ENCODE measurements around the gene CFAP69. TPM values are rescaled to one million over a fixed set of nuclear protein-coding genes. Genes with fewer than 3 reads are reported as not detected.

Gene CFAP69
- total RNA-seq, 1 experiment from 2014 or later, result 3.4 TPM

- Mint-ChIP-seq H3K9me3 (no peaks in the 10 kb centered on the region), H3K4me3 (no peak overlapping the region), H3K27me3 (ENCODE audit: low read depth) (no peaks in the 10 kb centered on the region), H3K36me3 (peaks cover 3% of the 10 kb centered on the region; the same call in 1 of the 2 replicates), H3K4me1 (peaks cover 8% of the 10 kb centered on the region), H3K27ac (no peak overlapping the region)
- ChIA-PET CTCF (no interaction called here), POLR2A (no interaction called here)
- DNase-seq (ENCODE audit: low spot score) (no peak), ATAC-seq (no peak)
- no peak for TF ChIP-seq RORB (CRISPR knock-in tag; IDR thresholded peaks at IDR 0.05)
- peak; percentile 82 for TF ChIP-seq HMGA2 (CRISPR knock-in tag; IDR thresholded peaks at IDR 0.05)
Measured at GRCh38 chr7:90231304-90231703, 13.7 kb upstream of the CFAP69 start.

GRCh38 chr7:90232430-90232829 is 12.5 kb upstream of the CFAP69 start:
- no peak overlapping the region for H3K27ac Mint-ChIP-seq
- TF ChIP-seq SMAD4 (CRISPR knock-in tag; IDR thresholded peaks at IDR 0.05) (no peak), ZSCAN18 (CRISPR knock-in tag; IDR thresholded peaks at IDR 0.05) (no peak)
- ChIA-PET POLR2A (no interaction called here), CTCF (no interaction called here)
- ATAC-seq, result no peak
- H3K4me3 Mint-ChIP-seq, result no peak overlapping the region
- no peak for DNase-seq (ENCODE audit: low spot score)
- H3K4me1 Mint-ChIP-seq, result peaks cover 8% of the 10 kb centered on the region
- no peaks in the 10 kb centered on the region for H3K9me3 Mint-ChIP-seq
- no peaks in the 10 kb centered on the region for H3K36me3 Mint-ChIP-seq
- H3K27me3 Mint-ChIP-seq (ENCODE audit: low read depth), result no peaks in the 10 kb centered on the region

- H3K4me3 Mint-ChIP-seq, result no peak overlapping the region
- ATAC-seq (no peak), DNase-seq (ENCODE audit: low spot score) (no peak)
- ChIA-PET POLR2A (no interaction called here), CTCF (no interaction called here)
- no peak overlapping the region for H3K27ac Mint-ChIP-seq
- TF ChIP-seq CBFB (CRISPR knock-in tag; IDR thresholded peaks at IDR 0.05; ENCODE audit: low read depth) (no peak), TP53 (CRISPR knock-in tag; IDR thresholded peaks at IDR 0.05) (no peak), ZNF219 (CRISPR knock-in tag; IDR thresholded peaks at IDR 0.05; ENCODE audit: borderline replicate concordance) (no peak), GABPB1 (CRISPR knock-in tag; IDR thresholded peaks at IDR 0.05) (no peak), ESRRA (CRISPR knock-in tag; IDR thresholded peaks at IDR 0.05; ENCODE audit: borderline replicate concordance) (no peak), HMGXB4 (CRISPR knock-in tag; IDR thresholded peaks at IDR 0.05) (no peak), ATF3 (CRISPR knock-in tag; conservative IDR thresholded peaks at IDR 0.05) (no peak)
- H3K36me3 Mint-ChIP-seq, result no peaks in the 10 kb centered on the region
- H3K9me3 Mint-ChIP-seq, result no peaks in the 10 kb centered on the region
- peaks cover 8% of the 10 kb centered on the region for H3K4me1 Mint-ChIP-seq
- no peaks in the 10 kb centered on the region for H3K27me3 Mint-ChIP-seq (ENCODE audit: low read depth)
Measured at GRCh38 chr7:90233569-90233968, 11.4 kb upstream of the CFAP69 start.

GRCh38 chr7:90236721-90237289 is 8.2 kb upstream of the CFAP69 start:
- H3K4me1 Mint-ChIP-seq, result peaks cover 2% of the 10 kb centered on the region
- POLR2A ChIA-PET, result no interaction called here
- no peaks in the 10 kb centered on the region for H3K9me3 Mint-ChIP-seq
- DNase-seq (ENCODE audit: low spot score) (no peak), ATAC-seq (peak; percentile 50; the same call in 1 of the 2 replicates)
- no peak overlapping the region for H3K27ac Mint-ChIP-seq
- CTCF ChIA-PET, result no interaction called here
- H3K4me3 Mint-ChIP-seq, result no peak overlapping the region
- no peaks in the 10 kb centered on the region for H3K36me3 Mint-ChIP-seq
- no peaks in the 10 kb centered on the region for H3K27me3 Mint-ChIP-seq (ENCODE audit: low read depth)
- TF ChIP-seq CREB1 (CRISPR knock-in tag; IDR thresholded peaks at IDR 0.05), result no peak
- no peak for TF ChIP-seq ESRRA (CRISPR knock-in tag; IDR thresholded peaks at IDR 0.05; ENCODE audit: borderline replicate concordance)
- no peak for TF ChIP-seq RELA (CRISPR knock-in tag; IDR thresholded peaks at IDR 0.05; ENCODE audit: borderline replicate concordance)
- TF ChIP-seq ATF2 (CRISPR knock-in tag; IDR thresholded peaks at IDR 0.05; ENCODE audit: borderline replicate concordance, low read depth), result no peak
- no peak for TF ChIP-seq ZNF416 (CRISPR knock-in tag; IDR thresholded peaks at IDR 0.05)
- TF ChIP-seq ZNF317 (CRISPR knock-in tag; IDR thresholded peaks at IDR 0.05; ENCODE audit: borderline replicate concordance, low read depth), result no peak
- TF ChIP-seq IRF1 (CRISPR knock-in tag; IDR thresholded peaks at IDR 0.05), result no peak
- TF ChIP-seq FOXP1 (CRISPR knock-in tag; IDR thresholded peaks at IDR 0.05; ENCODE audit: borderline replicate concordance), result no peak
- TF ChIP-seq ZNF219 (CRISPR knock-in tag; IDR thresholded peaks at IDR 0.05; ENCODE audit: borderline replicate concordance), result no peak
- TF ChIP-seq NR3C1 (CRISPR knock-in tag; conservative IDR thresholded peaks at IDR 0.05; ENCODE audit: low read depth), result no peak
- no peak for TF ChIP-seq GRHL2 (CRISPR knock-in tag; IDR thresholded peaks at IDR 0.05; ENCODE audit: insufficient replicate concordance, severe bottlenecking)
- TF ChIP-seq JAZF1 (CRISPR knock-in tag; IDR thresholded peaks at IDR 0.05), result no peak
- no peak for TF ChIP-seq NFYB (CRISPR knock-in tag; conservative IDR thresholded peaks at IDR 0.05; ENCODE audit: low read depth)
- no peak for TF ChIP-seq FOXP4 (CRISPR knock-in tag; IDR thresholded peaks at IDR 0.05)

Data from WTC11 (cell line).